T-cell (primary cell): Measurements from ENCODE around the gene E2F4. TPM values are rescaled to one million over a fixed set of nuclear protein-coding genes. Genes with fewer than 3 reads are reported as not detected.

Experiments
- ATAC-seq, 4 experiments: fragments of 200-7000 bp in 3 of 4; fragments of 150-1000 bp in 1 of 4; cut with Tn5 transposase; replicated peaks in 1 of 4; 1 replicate in 3 of 4; 2 replicates in 1 of 4; pipeline ENCODE4 v1.10.0; 2021; ENCODE audit warnings: moderate library complexity in 3 of 4, mild to moderate bottlenecking in 2 of 4, moderate number of reproducible peaks in 1 of 4
- CTCF ChIA-PET, 2 donors: fragments of 300-600 bp; sonication (Branson Sonifier 250); formaldehyde crosslinking; loops; one replicate each; lab custom pipeline; 2022; ENCODE audit warnings: antibody characterized with exemption in 2 of 2; lab: Charles Lee
- POLR2A ChIA-PET, 2 donors: fragments of 300-600 bp; sonication (Branson Sonifier 250); formaldehyde crosslinking; loops; one replicate each; lab custom pipeline; 2022; ENCODE audit warnings: antibody characterized with exemption in 2 of 2; lab: Charles Lee
- DNase-seq, 35 experiments: peaks; one replicate each; pipeline versions ENCODE4 v3.0.0 to v3.0.0-alpha.2; 2013 to 2023
- H3K27ac ChIP-seq: one replicate; pipeline ENCODE4 v1.5.1; 2013; ENCODE audit warnings: low read length
- H3K27me3 ChIP-seq, 2 experiments: replicated peaks in 1 of 2; 1 replicate in 1 of 2; 2 replicates in 1 of 2; pipeline versions ENCODE4 v1.6.1 to v1.7.0; 2013; ENCODE audit warnings: low read length in 1 of 2, mixed read lengths in 1 of 2; ENCODE audit not compliant: control insufficient read depth in 2 of 2, insufficient read depth in 2 of 2; ENCODE audit errors: extremely low read depth in 1 of 2
- H3K36me3 ChIP-seq, 2 donors: 1 replicate in 1 of 2; 2 replicates in 1 of 2; pipeline versions ENCODE4 v1.6.1 to v1.7.0; 2013; ENCODE audit warnings: low read length in 1 of 2; ENCODE audit not compliant: control insufficient read depth in 2 of 2, insufficient read depth in 1 of 2; ENCODE audit errors: extremely low read depth in 1 of 2
- H3K4me1 ChIP-seq, 2 experiments: 1 replicate in 1 of 2; 2 replicates in 1 of 2; pipeline versions ENCODE4 v1.6.1 to v1.7.0; 2013; ENCODE audit warnings: low read length in 2 of 2, mixed read lengths in 1 of 2; ENCODE audit not compliant: insufficient read depth in 2 of 2, control insufficient read depth in 1 of 2; ENCODE audit errors: extremely low read depth in 1 of 2
- H3K4me3 ChIP-seq, 2 donors: 1 replicate in 1 of 2; 2 replicates in 1 of 2; pipeline versions ENCODE4 v1.5.1 to v1.7.0; 2013; ENCODE audit warnings: mild to moderate bottlenecking in 2 of 2, low read length in 1 of 2, moderate library complexity in 1 of 2; ENCODE audit not compliant: control insufficient read depth in 1 of 2; ENCODE audit errors: extremely low read depth in 1 of 2
- H3K9me3 ChIP-seq: 2 replicates; pipeline ENCODE4 v1.7.0; 2013
- H3K27ac Mint-ChIP-seq, 2 donors: one replicate each; pipeline ENCODE4 v1.8.0; 2020 to 2021; ENCODE audit warnings: mild to moderate bottlenecking in 2 of 2, mixed read lengths in 2 of 2
- H3K27me3 Mint-ChIP-seq, 2 donors: one replicate each; pipeline ENCODE4 v1.8.0; 2021 to 2022; ENCODE audit warnings: mixed read lengths in 2 of 2
- H3K36me3 Mint-ChIP-seq: one replicate; pipeline ENCODE4 v1.8.0; 2021; ENCODE audit warnings: mixed read lengths
- H3K4me1 Mint-ChIP-seq, 3 donors: one replicate each; pipeline ENCODE4 v1.8.0; 2020 to 2022; ENCODE audit warnings: mixed read lengths in 3 of 3, mild to moderate bottlenecking in 1 of 3
- H3K4me3 Mint-ChIP-seq, 3 donors: one replicate each; pipeline ENCODE4 v1.8.0; 2020 to 2022; ENCODE audit warnings: mild to moderate bottlenecking in 3 of 3, mixed read lengths in 3 of 3, moderate library complexity in 3 of 3
- H3K9me3 Mint-ChIP-seq, 3 donors: one replicate each; pipeline ENCODE4 v1.8.0; 2020 to 2022; ENCODE audit warnings: mixed read lengths in 3 of 3
- WGBS: methylation state at CpG from one replicate; pipeline ENCODE4 v1.1.5; 2013; ENCODE audit warnings: missing lambda C conversion rate; ENCODE audit not compliant: insufficient coverage; 5-methylcytosine and 5-hydroxymethylcytosine counted together
- total RNA-seq, 35 experiments: library from RNA in 6 of 35; stranded (reverse) in 6 of 35; fragments of 120-200 nt in 1 of 35; gene quantifications; one replicate each; pipeline versions ENCODE4 v1.2.1 to v1.2.4 and lab custom pipeline; 2013 to 2026

Gene E2F4
- total RNA-seq (10 to 100 TPM; 59.4 to 97.1 (median 83.1) TPM), total RNA-seq (lab: John Stamatoyannopoulos, UW) (76.3 to 218 (median 101) reads per million in 29 experiments)
- total RNA-seq (2013), result 62.2 TPM

GRCh38 chr16:67191995-67192681, at the start of gene E2F4:
Gene E2F4 (plus strand): TSS chr16:67192155. CDS start chr16:67192228, 73 bp downstream.
- peaks cover 0 to 18% of the 10 kb centered on the region in 2 experiments for H3K27me3 ChIP-seq
- peak within 1 kb of the TSS; percentile 88 to 98 for H3K4me3 ChIP-seq
- peaks cover 8 to 35% of the 10 kb centered on the region in 2 donors for H3K36me3 ChIP-seq
- Mint-ChIP-seq H3K4me1 (peaks cover 42 to 53% (median 43%) of the 10 kb centered on the region in 3 donors), H3K9me3 (no peaks in the 10 kb centered on the region), H3K4me3 (peak within 1 kb of the TSS; percentile 78 to 91 (median 87)), H3K36me3 (peaks cover 18% of the 10 kb centered on the region), H3K27ac (peak within 1 kb of the TSS; percentile 79 to 81), H3K27me3 (no peaks in the 10 kb centered on the region)
- DNase-seq, result peak; percentile 68 to 93 (median 81)
- ChIA-PET CTCF (interaction anchor here in 1 of 2 donors (0.7 kb wide), 1 partner anchor 289 kb away, joined by 3 read pairs; the partner anchor contains the start of gene ATP6V0D1), POLR2A (no interaction called here)
- H3K4me1 ChIP-seq, result peaks cover 5 to 52% of the 10 kb centered on the region in 2 experiments
- ATAC-seq, result peak; percentile 90 to 98 (median 97)
- peak within 1 kb of the TSS; percentile 74 for H3K27ac ChIP-seq
- H3K9me3 ChIP-seq, result no peaks in the 10 kb centered on the region
- WGBS, result under 1% methylated on average over 54 of the region's 54 CpGs

GRCh38 chr16:67142342-67142741, 49.6 kb upstream of the E2F4 start:
- Histone ChIP-seq H3K4me3 (no peak overlapping the region), H3K36me3 (peaks cover 18 to 77% of the 10 kb centered on the region in 2 donors), H3K27ac (no peak overlapping the region), H3K4me1 (no peaks in the 10 kb centered on the region), H3K9me3 (no peaks in the 10 kb centered on the region), H3K27me3 (peaks cover 0 to 2% of the 10 kb centered on the region in 2 experiments)
- no peak for DNase-seq
- ATAC-seq, result no peak
- ChIA-PET POLR2A (no interaction called here), CTCF (no interaction called here)
- Mint-ChIP-seq H3K9me3 (no peaks in the 10 kb centered on the region), H3K4me3 (no peak overlapping the region), H3K27ac (no peak overlapping the region), H3K36me3 (peaks cover 74% of the 10 kb centered on the region), H3K27me3 (no peaks in the 10 kb centered on the region), H3K4me1 (no peaks in the 10 kb centered on the region)
- WGBS, result 92% methylated on average over 6 of the region's 9 CpGs

- WGBS, result 100% methylated on average over 1 of the region's 2 CpGs
- Histone ChIP-seq H3K4me3 (no peak overlapping the region), H3K27me3 (peaks cover 0 to 14% of the 10 kb centered on the region in 2 experiments), H3K27ac (no peak overlapping the region), H3K4me1 (peaks cover 0 to 5% of the 10 kb centered on the region in 2 experiments), H3K36me3 (peaks cover 18 to 62% of the 10 kb centered on the region in 2 donors), H3K9me3 (no peaks in the 10 kb centered on the region)
- no peak for ATAC-seq
- no peak overlapping the region for H3K27ac Mint-ChIP-seq
- H3K36me3 Mint-ChIP-seq, result peaks cover 76% of the 10 kb centered on the region
- peaks cover 0 to 5% of the 10 kb centered on the region in 2 donors for H3K27me3 Mint-ChIP-seq
- no peak for DNase-seq
- POLR2A ChIA-PET, result no interaction called here
- no peaks in the 10 kb centered on the region for H3K9me3 Mint-ChIP-seq
- H3K4me1 Mint-ChIP-seq, result peaks cover 0 to 6% (median 0%) of the 10 kb centered on the region in 3 donors
- no peak overlapping the region for H3K4me3 Mint-ChIP-seq
- CTCF ChIA-PET, result interaction anchor here in 1 of 2 donors (0.6 kb wide), 1 partner anchor 63 kb away, joined by 5 read pairs; no protein-coding TSS in a partner anchor
Observed at GRCh38 chr16:67144943-67145342, 47.0 kb upstream of the E2F4 start.

GRCh38 chr16:67145746-67146145, 46.2 kb upstream of the E2F4 start:
- no peak for ATAC-seq
- no CpG with 5 or more reads among the region's 2 CpGs for WGBS

GRCh38 chr16:67146523-67147357, 45.2 kb upstream of the E2F4 start:
- Histone ChIP-seq H3K27ac (no peak overlapping the region), H3K4me1 (peaks cover 0 to 23% of the 10 kb centered on the region in 2 experiments), H3K4me3 (no peak overlapping the region), H3K27me3 (peaks cover 0 to 24% of the 10 kb centered on the region in 2 experiments), H3K36me3 (peaks cover 10 to 44% of the 10 kb centered on the region in 2 donors), H3K9me3 (no peaks in the 10 kb centered on the region)
- ChIA-PET POLR2A (no interaction called here), CTCF (no interaction called here)
- ATAC-seq (no peak), DNase-seq (no peak)
- Mint-ChIP-seq H3K4me3 (no peak overlapping the region), H3K4me1 (peaks cover 8 to 12% (median 9%) of the 10 kb centered on the region in 3 donors), H3K36me3 (peaks cover 58% of the 10 kb centered on the region), H3K27me3 (peaks cover 3 to 5% of the 10 kb centered on the region in 2 donors), H3K27ac (no peak overlapping the region), H3K9me3 (no peaks in the 10 kb centered on the region)
- 87% methylated on average over 4 of the region's 7 CpGs for WGBS

More at GRCh38 chr16:67145746-67146145, 46.2 kb upstream of the E2F4 start:
- H3K27me3 ChIP-seq, result peaks cover 0 to 19% of the 10 kb centered on the region in 2 experiments
- peaks cover 0 to 6% (median 0%) of the 10 kb centered on the region in 3 donors for H3K4me1 Mint-ChIP-seq
- H3K4me1 ChIP-seq, result peaks cover 0 to 13% of the 10 kb centered on the region in 2 experiments
- no peak for DNase-seq
- no peak overlapping the region for H3K27ac Mint-ChIP-seq
- H3K4me3 ChIP-seq, result no peak overlapping the region
- POLR2A ChIA-PET, result interaction anchor here in 1 of 2 donors (0.7 kb wide), 1 partner anchor 12 kb away, joined by 3 read pairs; no protein-coding TSS in a partner anchor
- peaks cover 68% of the 10 kb centered on the region for H3K36me3 Mint-ChIP-seq
- H3K27me3 Mint-ChIP-seq, result peaks cover 0 to 5% of the 10 kb centered on the region in 2 donors
- CTCF ChIA-PET, result no interaction called here
- H3K9me3 ChIP-seq, result no peaks in the 10 kb centered on the region
- H3K9me3 Mint-ChIP-seq, result no peaks in the 10 kb centered on the region
- no peak overlapping the region for H3K4me3 Mint-ChIP-seq
- peaks cover 18 to 54% of the 10 kb centered on the region in 2 donors for H3K36me3 ChIP-seq
- H3K27ac ChIP-seq, result no peak overlapping the region
